MM.1S (cell line): ENCODE data around the gene CYB561A3.

Source experiments
- DNase-seq: peaks from one replicate; pipeline ENCODE4 v3.0.0-alpha.2; 2015
- H2AFZ ChIP-seq: fragments of 300-600 bp; sonication (generic); 2 replicates; pipeline ENCODE4 v1.6.0; 2016; ENCODE audit warnings: antibody characterized with exemption, low read length
- H3F3A ChIP-seq: fragments of 300-600 bp; sonication (generic); 2 replicates; pipeline ENCODE4 v1.6.1; 2016; ENCODE audit warnings: mild to moderate bottlenecking, antibody characterized with exemption, low read length, moderate library complexity, mixed read lengths; ENCODE audit not compliant: insufficient read depth
- H3K27ac ChIP-seq: fragments of 300-600 bp; sonication (generic); 2 replicates; pipeline ENCODE4 v1.5.1; 2016; ENCODE audit warnings: mild to moderate bottlenecking, low read length
- H3K27me3 ChIP-seq: fragments of 300-600 bp; sonication (generic); replicated peaks from 2 replicates; pipeline ENCODE4 v1.6.0; 2016; ENCODE audit warnings: low read length; ENCODE audit not compliant: insufficient read depth
- H3K36me3 ChIP-seq: fragments of 300-600 bp; sonication (generic); replicated peaks from 2 replicates; pipeline ENCODE4 v1.6.1; 2016; ENCODE audit warnings: mild to moderate bottlenecking, low read length, mixed read lengths; ENCODE audit not compliant: insufficient read depth
- H3K4me1 ChIP-seq: fragments of 300-600 bp; sonication (generic); 2 replicates; pipeline ENCODE4 v1.6.1; 2016; ENCODE audit warnings: low read length, mixed read lengths
- H3K4me2 ChIP-seq: fragments of 300-600 bp; sonication (generic); 2 replicates; pipeline ENCODE4 v1.6.0; 2016; ENCODE audit warnings: low read depth, low read length
- H3K4me3 ChIP-seq: fragments of 300-600 bp; sonication (generic); 2 replicates; pipeline ENCODE4 v1.5.1; 2016; ENCODE audit warnings: low read length, mixed read lengths
- H3K79me2 ChIP-seq: fragments of 300-600 bp; sonication (generic); 2 replicates; pipeline ENCODE4 v1.6.1; 2016; ENCODE audit warnings: mixed run types, low read length, mixed read lengths
- H3K9ac ChIP-seq: fragments of 300-600 bp; sonication (generic); 2 replicates; pipeline ENCODE4 v1.6.1; 2016; ENCODE audit warnings: low read length, mixed read lengths
- H3K9me2 ChIP-seq: fragments of 300-600 bp; sonication (generic); replicated peaks from 2 replicates; pipeline ENCODE4 v1.6.1; 2016; ENCODE audit warnings: mild to moderate bottlenecking, low read length, mixed read lengths; ENCODE audit not compliant: insufficient read depth
- H3K9me3 ChIP-seq: fragments of 300-600 bp; sonication (generic); replicated peaks from 2 replicates; pipeline ENCODE4 v1.6.1; 2016; ENCODE audit warnings: mild to moderate bottlenecking, low read length, mixed read lengths; ENCODE audit not compliant: insufficient read depth
- H4K20me1 ChIP-seq: fragments of 300-600 bp; sonication (generic); 2 replicates; pipeline ENCODE4 v1.6.1; 2016; ENCODE audit warnings: mild to moderate bottlenecking, low read length, moderate library complexity, mixed read lengths; ENCODE audit not compliant: insufficient read depth
- CTCF ChIP-seq: fragments of 300-600 bp; sonication (generic); IDR thresholded peaks from 2 replicates; pipeline ENCODE4 v1.5.1; 2016; ENCODE audit warnings: antibody characterized with exemption, low read length, mixed read lengths
- EZH2 ChIP-seq: fragments of 300-600 bp; sonication (generic); optimal IDR thresholded peaks from 2 replicates; pipeline ENCODE3; 2017; ENCODE audit warnings: low read depth, mild to moderate bottlenecking, antibody characterized with exemption, low read length, mixed read lengths
- EZH2phosphoT487 ChIP-seq: fragments of 300-600 bp; sonication (generic); IDR thresholded peaks from 2 replicates; pipeline ENCODE4 v1.6.1; 2018; ENCODE audit warnings: antibody characterized with exemption, low read length

The CYB561A3 gene

GRCh38 chr11:61339490-61339878, 22.2 kb downstream of the CYB561A3 start:
- H3K27ac ChIP-seq, result no peak overlapping the region
- H3K4me2 ChIP-seq, result no peak overlapping the region
- 0 out of 2 replicates have a peak, but pooled peaks cover 4% of the 10 kb centered on the region for H3F3A ChIP-seq
- H3K9me2 ChIP-seq, result no peaks in the 10 kb centered on the region
- no peak overlapping the region for H2AFZ ChIP-seq
- H3K27me3 ChIP-seq, result no peaks in the 10 kb centered on the region
- no peaks in the 10 kb centered on the region for H3K36me3 ChIP-seq
- H3K4me3 ChIP-seq, result no peak overlapping the region
- no peaks in the 10 kb centered on the region for H3K9me3 ChIP-seq
- no peaks in the 10 kb centered on the region for H3K79me2 ChIP-seq
- TF ChIP-seq CTCF (no peak), EZH2phosphoT487 (no peak), EZH2 (no peak)
- H3K9ac ChIP-seq, result no peak overlapping the region
- DNase-seq, result no peak
- H4K20me1 ChIP-seq, result no peaks in the 10 kb centered on the region
- H3K4me1 ChIP-seq, result peaks cover 15% of the 10 kb centered on the region

GRCh38 chr11:61338783-61339489, 22.7 kb downstream of the CYB561A3 start:
- no peak overlapping the region for H3K4me2 ChIP-seq
- H3K4me3 ChIP-seq, result no peak overlapping the region
- no peak for DNase-seq
- H4K20me1 ChIP-seq, result no peaks in the 10 kb centered on the region
- H3K9ac ChIP-seq, result no peak overlapping the region
- H3K27ac ChIP-seq, result no peak overlapping the region
- H3K79me2 ChIP-seq, result no peaks in the 10 kb centered on the region
- TF ChIP-seq EZH2phosphoT487 (no peak), CTCF (no peak), EZH2 (no peak)
- H3K36me3 ChIP-seq, result no peaks in the 10 kb centered on the region
- H3K9me2 ChIP-seq, result no peaks in the 10 kb centered on the region
- no peaks in the 10 kb centered on the region for H3K27me3 ChIP-seq
- peaks cover 17% of the 10 kb centered on the region for H3K4me1 ChIP-seq
- no peaks in the 10 kb centered on the region for H3K9me3 ChIP-seq
- H2AFZ ChIP-seq, result no peak overlapping the region
- H3F3A ChIP-seq, result 0 out of 2 replicates have a peak, but pooled peaks cover 4% of the 10 kb centered on the region

GRCh38 chr11:61337706-61338470, 23.8 kb downstream of the CYB561A3 start:
- Histone ChIP-seq H3K4me1 (peaks cover 20% of the 10 kb centered on the region), H3K9me3 (no peaks in the 10 kb centered on the region), H3K4me2 (no peak overlapping the region), H3K9me2 (no peaks in the 10 kb centered on the region), H4K20me1 (no peaks in the 10 kb centered on the region), H3K79me2 (peaks cover 8% of the 10 kb centered on the region), H3K9ac (no peak overlapping the region), H2AFZ (no peak overlapping the region), H3K27me3 (no peaks in the 10 kb centered on the region), H3K4me3 (no peak overlapping the region), H3K27ac (no peak overlapping the region), H3F3A (0 out of 2 replicates have a peak, but pooled peaks cover 4% of the 10 kb centered on the region), H3K36me3 (no peaks in the 10 kb centered on the region)
- no peak for DNase-seq
- TF ChIP-seq EZH2, result no peak
- TF ChIP-seq CTCF, result no peak
- no peak for TF ChIP-seq EZH2phosphoT487
